Activated CD4-positive, alpha-beta T cell treated with anti-CD3 and anti-CD28 coated beads, Interleukin-2, amount 50 U/mL, for 16 hours (primary cell): ENCODE results near the gene LAMC3.

Source experiments
- DNase-seq: peaks from one replicate; pipeline ENCODE4 v3.0.0-alpha.2; 2020

LAMC3 gene

GRCh38 chr9:131013015-131013755, 4.2 kb downstream of the LAMC3 start:
- DNase-seq, result no peak

- DNase-seq, result no peak
Observed at GRCh38 chr9:131013771-131014676, 5.0 kb downstream of the LAMC3 start.

- no peak for DNase-seq
Observed at GRCh38 chr9:131015112-131015511, 6.1 kb downstream of the LAMC3 start.

GRCh38 chr9:131015876-131016397, 7.0 kb downstream of the LAMC3 start:
- DNase-seq, result no peak

- no peak for DNase-seq
Observed at GRCh38 chr9:131017067-131017466, 8.1 kb downstream of the LAMC3 start.

- no peak for DNase-seq
Observed at GRCh38 chr9:131018621-131019020, 9.6 kb downstream of the LAMC3 start.

- no peak for DNase-seq
Observed at GRCh38 chr9:131019388-131020239, 10.6 kb downstream of the LAMC3 start.

- DNase-seq, result no peak
Observed at GRCh38 chr9:131020388-131020787, 11.4 kb downstream of the LAMC3 start.

- no peak for DNase-seq
Observed at GRCh38 chr9:131020862-131021261, 11.9 kb downstream of the LAMC3 start.

DNA sequence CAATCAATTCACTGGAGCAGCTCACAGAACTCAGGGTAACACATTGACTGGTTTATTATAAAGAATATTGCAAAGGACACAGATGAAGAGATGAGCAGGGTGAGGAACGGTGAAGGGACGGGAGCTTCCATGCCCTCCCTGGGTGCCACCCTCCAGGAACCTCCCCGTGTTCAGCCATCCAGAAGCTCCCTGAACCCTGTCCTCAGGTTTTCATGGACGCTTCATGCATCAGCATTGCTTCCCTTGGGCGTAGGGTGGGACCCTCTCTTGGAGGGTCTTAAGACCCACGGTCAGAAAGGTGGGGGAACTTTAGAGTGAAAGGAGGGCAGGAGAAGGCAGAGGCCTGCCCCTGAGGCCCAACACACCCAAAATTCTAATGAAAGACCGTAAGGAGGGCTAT, 12.8 kb downstream of the LAMC3 start:
- DNase-seq, result no peak

DNA sequence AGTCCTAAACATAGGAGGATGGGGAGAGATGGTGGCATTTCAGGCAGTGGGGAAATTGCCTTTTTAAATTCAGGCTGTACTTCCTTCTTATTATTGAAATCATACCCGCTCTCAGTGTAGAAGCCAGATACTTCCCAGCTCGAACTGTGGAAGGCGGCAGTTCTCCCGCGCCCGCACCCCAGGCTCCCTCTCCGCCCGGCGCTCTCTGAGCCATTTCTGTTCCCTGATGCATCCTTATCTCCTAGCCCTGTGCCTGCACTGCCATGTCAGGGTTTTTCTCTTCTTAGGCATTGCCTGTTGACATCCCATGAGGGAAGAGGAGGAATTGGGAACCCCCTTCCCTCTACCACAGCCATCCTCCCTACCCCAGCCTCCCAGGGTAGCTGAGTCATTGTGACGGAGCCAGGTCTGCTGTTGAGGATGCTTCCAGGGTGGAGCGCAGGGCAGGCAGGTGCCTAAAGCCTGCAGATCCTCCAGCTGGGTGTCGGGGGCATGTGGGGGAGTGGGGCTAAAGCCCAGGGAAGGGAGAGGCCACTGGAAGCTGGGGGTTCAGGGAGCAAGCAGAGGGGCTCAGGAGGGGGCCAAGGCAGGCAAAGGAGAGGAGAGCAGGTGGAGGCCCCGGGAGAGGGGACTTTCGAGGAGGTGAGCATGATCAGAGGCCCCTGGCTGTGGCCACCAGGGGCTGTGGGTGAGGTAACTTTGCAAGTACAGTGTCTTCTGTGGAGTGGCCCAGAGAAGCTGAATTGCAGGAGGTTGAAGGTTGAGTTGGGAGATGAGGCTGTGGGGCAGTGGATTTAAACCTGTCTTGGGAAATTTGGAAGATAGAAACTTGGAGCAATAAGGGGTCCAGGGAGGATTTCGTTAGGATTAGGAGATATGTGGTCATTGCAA, 16.2 kb downstream of the LAMC3 start:
- DNase-seq, result no peak

DNA sequence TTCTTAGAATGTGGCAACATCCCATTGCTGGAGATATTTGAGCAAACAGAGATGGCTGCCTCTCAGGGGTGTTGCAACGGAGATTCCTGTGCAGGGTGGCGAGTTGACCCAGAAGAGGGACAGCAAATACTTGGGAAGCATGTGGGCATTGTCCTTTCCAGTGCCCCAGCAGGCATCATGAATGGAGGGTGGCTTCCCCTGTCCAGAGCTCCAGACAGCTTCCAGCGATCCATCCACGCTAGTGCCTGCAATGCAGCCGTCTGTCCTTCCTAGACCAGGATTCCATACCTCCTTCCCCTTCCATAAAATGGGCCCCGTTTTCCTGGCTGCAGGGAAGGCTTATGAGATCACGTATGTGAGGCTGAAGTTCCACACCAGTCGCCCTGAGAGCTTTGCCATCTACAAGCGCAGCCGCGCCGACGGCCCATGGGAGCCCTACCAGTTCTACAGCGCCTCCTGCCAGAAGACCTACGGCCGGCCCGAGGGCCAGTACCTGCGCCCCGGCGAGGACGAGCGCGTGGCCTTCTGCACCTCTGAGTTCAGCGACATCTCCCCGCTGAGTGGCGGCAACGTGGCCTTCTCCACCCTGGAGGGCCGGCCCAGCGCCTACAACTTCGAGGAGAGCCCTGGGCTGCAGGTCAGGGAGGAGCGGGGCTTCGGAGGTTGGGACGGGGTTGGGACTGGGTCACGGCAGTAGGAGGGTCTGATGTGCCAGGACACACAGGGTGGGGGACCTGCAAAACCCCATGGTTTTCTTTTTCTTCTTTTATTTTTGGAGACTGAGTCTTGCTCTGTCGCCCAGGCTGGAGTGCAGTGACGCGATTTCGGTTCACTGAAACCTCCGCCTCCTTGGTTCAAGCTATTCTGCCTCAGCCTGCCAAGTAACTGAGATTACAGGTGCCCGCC, 17.2 kb downstream of the LAMC3 start:
- DNase-seq, result no peak

DNA sequence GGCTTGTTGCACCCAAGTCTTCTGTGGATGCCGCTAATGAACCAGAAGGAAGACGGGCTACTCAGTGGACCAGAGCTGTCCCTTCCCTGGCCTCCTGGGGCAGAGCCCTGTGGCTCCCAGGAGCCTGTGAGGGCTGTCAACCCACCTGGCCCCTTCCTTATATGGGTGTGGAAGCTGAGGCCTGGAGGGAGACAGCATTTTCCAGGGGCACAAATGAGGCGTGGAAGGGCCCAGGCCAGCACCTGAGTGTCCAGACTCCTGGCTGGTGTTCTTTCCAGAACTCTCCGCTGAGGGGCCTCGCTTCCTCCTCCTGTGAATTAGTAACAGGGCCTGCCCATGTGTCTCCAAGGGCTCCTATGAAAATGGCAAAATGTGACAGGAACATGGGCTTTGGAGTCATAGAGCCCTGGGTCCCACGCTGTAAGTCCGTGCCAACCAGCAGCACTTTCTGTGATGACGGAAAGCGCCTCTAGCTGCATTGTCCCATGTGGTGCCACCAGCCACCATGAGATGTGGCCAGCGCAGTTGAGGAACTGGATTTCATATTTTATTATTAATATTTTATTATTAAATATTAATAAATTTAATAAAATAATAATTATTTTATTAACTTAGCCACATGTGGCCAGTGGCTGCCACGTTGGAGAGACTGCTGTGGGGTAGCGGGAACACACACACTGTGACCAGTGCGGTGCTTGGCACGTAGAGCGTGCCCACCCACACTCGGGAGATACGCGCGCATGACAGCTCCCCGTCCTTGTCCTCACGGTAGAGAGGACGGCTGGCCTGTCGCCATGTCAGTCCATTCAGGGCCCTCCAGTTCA, 18.3 kb downstream of the LAMC3 start:
- no peak for DNase-seq

- no peak for DNase-seq
Observed at GRCh38 chr9:131027872-131028179, 18.9 kb downstream of the LAMC3 start.

GRCh38 chr9:131028221-131028884, 19.4 kb downstream of the LAMC3 start:
- no peak for DNase-seq

DNA sequence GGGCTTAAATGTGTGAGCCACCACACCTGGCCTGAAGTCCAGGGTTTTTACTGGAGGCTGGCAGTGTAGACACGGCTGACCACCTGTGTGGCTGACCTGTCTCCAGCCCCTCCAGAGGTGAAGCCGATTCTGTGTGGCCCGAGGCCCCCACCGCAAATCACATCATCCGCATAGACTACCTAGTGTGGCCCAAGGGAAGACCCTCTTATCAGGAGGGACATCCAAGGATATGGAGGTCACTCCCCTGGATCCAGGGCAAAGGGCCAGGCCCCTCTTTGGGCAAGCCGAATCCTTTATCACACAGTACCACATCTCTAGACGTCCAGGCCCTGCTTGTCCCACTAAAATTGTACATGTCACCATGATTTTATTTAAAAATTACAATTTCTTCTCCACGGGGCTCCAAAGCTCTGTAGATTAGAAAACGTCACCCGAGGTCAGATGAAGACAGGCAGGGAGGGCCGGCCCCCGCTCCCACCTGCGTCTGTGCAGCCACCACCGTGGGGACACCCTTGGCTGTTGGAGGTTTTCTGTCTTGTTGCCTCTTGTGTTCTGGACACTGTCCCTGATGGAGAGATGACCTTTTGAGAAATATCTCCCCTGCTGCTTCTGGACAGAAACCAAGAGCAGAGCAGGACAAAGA, 20.1 kb downstream of the LAMC3 start:
- DNase-seq, result no peak

GRCh38 chr9:131029574-131029952, 20.6 kb downstream of the LAMC3 start:
- DNase-seq, result no peak

GRCh38 chr9:131030239-131031004, 21.4 kb downstream of the LAMC3 start:
- no peak for DNase-seq
